GM21526 (cell line): ENCODE measurements around the gene RAD51.
"Not testable (repeated sequence)": the region's sequence is repeated elsewhere in the genome, so short reads cannot be mapped to it uniquely, and the experiment has no call there.

Experiments
- ATAC-seq: cut with Tn5 transposase; IDR thresholded peaks from one replicate; pipeline ENCODE4 v1.9.1; 2021; ENCODE audit warnings: moderate library complexity; ENCODE audit not compliant: unreplicated experiment, low FRiP score

RAD51 gene

GRCh38 chr15:40694688-40695468 is at the start of gene RAD51:
TSS of gene RAD51 (plus strand) at chr15:40695174. CDS start at chr15:40698759, 3,585 bp downstream.
- peak; percentile 71 for ATAC-seq

DNA sequence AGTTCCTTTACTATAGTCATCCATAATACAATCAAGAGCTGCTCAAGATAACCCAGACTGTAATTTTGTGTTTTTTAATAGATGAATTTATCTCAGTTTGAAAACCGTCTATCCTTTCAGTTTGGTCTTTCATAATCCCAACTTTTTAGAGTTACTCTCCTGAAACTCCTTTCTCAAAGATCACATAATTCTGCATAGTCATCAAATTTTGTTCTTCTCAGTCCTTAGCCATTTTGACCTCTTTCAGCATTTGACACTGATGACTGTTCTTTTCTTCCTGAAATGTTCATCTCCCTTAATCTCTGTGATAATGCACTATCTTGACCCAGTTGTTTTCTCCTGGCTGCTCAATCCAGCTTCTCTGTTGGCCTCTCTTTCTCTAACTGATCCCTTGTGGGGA is 47.5 kb upstream of the RAD51 start:
- ATAC-seq: no peak

DNA sequence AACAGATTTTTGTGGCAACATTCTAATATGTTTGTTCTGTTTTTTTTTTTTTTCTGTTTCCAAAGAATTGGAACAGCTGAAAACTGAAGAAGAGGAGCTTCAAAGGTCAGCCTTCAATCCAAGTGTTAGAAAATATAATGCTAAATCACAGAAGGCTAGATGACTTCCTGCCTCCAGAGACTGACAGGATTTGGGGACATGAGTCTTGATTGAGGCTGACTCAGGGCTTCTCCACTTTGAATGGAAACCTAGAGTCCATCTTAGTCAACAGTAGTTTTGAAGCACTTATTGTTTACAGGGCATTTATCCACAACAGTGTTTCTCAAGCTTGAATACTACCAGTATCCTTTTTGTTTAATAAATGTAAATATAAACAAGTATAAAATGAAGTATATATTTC is 44.5 kb upstream of the RAD51 start:
- ATAC-seq: no peak

DNA sequence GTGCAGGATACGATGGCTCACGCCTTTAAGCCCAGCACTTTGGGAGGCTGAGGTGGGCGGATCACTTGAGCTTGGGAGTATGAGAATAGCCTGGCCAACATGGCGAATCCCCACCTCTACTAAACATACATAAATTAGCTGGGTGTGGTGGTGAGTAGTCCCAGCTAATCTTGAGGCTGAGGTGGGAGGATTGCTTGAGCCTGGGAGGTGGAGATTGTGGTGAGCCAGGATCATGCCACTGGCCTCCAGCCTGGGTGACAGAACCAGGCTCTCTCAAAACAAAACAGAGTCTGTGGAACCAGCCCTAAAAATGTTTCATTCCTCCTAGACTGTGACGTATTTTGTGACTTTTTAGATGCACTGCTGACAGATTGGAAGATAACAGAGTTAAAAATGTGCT is 34.3 kb upstream of the RAD51 start:
- no peak for ATAC-seq

DNA sequence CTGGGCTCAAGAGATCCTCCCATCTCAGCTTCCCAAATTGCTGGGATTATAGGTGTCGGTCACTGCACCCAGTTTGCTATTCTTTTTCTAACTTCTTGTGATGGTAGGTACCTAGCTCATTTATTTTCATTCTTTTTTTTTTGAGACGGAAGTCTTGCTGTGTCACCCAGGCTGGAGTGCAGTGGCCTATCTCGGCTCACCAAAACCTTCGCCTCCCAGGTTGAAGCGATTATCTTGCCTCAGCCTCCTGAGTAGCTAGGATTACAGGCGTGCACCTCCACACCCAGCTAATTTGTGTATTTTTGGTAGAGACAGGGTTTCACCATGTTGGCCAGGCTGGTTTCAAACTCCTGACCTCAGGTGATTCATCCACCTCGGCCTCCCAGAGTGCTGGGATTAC is 30.1 kb upstream of the RAD51 start:
- ATAC-seq: no peak

DNA sequence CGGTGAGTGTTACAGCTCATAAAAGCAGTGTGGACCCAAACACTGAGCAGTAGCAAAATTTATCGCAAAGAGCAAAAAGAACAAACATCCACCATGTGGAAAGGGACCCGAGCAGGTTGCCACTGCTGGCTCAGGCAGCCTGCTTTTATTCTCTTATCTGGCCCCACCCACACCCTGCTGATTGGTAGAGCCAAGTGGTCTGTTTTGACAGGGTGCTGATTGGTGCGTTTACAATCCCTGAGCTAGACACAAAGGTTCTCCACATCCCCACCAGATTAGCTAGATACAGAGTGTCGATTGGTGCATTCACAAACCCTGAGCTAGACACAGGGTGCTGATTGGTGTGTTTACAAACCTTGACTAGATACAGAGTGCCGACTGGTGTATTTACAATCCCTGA is 18.7 kb upstream of the RAD51 start:
- ATAC-seq: not testable (repeated sequence)

- ATAC-seq: not testable (repeated sequence)
Observed at GRCh38 chr15:40676906-40677305, 18.1 kb upstream of the RAD51 start.

DNA sequence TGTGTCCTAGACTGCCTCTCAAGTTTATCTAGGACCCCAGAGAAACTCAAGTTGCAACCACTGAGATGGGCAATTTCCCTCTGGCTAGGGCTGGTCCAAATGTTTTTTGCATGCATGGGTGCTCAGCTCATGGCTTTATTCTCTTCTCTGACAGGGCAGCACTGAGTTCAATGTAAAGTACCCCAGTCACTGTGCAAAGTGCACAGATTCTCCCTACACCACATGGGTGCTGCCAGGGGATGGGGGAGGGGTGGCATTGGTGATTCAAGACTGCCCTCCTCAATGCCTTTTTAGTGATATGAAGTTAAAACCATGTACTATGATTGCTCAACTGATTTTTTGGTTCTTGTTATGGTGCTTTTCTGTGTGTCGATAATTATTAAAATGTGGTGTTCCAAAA is 14.8 kb upstream of the RAD51 start:
- ATAC-seq: no peak

GRCh38 chr15:40680959-40681358 is 14.0 kb upstream of the RAD51 start:
- ATAC-seq: not testable (repeated sequence)

DNA sequence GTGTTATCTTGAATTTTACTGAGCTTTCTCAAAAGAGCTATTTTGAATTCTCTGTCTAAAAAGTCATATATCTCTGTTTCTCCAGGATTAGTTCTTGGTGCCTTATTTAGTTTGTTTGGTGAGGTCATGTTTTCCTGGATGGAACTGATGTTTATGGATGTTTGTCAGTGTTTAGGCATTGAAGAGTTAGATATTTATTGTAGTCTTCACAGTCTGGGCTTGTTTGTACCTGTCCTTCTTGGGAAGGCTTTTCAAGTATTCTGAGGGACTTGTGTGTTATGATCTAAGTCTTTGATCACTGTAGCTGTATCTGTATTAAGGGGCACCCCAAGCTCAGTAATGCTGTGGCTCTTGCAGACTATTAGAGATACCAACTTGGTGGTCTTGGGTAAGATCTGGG is 10.6 kb upstream of the RAD51 start:
- ATAC-seq: no peak

DNA sequence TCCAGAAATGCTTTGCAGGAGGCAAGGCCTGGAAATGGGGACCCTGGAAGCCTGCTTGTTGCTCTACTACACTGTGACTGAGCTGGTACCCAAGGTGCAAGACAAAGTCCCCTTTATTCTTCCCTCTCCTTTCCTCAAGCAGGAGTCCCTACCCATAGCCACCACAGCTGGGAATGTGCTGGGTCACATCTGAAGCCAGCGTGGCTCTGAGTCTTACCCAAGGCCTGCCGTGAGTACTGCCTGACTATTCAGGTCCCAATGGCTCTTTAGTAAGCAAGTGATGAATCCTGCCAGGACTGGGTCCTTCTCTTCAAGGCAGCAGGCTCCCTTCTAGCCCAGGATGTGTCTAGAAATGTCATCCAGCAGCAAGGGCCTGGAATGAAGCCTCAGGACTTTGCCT is 9.6 kb upstream of the RAD51 start:
- no peak for ATAC-seq

DNA sequence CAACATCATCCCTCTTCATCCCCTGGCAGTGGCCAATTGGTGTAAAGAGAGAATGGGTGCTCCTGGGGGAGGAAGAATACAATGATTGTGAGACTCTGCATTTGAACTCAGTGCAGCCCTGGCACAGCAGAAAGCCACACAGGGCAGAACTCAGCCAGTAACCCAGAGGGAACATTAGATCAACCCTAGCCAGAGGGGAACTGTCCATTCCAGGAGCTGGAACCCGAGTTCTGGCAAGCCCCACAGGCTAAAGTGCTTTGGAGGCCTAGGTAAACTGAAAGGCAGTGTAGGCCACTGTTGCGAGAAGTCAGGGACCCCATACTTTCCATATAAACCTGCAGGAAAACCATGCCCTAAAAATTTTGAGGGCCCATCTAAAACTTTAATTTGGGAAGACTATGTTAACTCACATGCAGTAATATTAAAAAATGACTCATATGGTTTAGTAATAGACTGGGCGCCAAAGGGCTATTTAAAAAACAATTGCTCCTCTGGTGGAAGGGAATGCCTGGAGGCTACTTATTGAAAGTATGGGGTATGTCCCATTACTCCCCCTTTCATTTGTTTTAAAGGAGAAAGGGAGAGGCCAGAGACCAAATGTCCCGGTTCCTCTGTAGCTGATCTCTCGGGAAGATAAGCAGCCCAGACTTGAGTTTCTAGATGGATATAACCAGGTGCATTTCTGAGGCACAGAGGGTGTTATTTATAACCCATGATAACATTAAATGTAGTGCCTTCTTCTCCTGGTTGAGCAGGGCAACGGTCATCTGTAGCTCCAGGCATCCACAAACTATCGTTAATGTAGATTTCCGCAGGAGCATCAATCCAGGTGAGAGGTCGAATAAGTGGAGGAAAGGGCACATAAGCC is 5.8 kb upstream of the RAD51 start:
- ATAC-seq: no peak

DNA sequence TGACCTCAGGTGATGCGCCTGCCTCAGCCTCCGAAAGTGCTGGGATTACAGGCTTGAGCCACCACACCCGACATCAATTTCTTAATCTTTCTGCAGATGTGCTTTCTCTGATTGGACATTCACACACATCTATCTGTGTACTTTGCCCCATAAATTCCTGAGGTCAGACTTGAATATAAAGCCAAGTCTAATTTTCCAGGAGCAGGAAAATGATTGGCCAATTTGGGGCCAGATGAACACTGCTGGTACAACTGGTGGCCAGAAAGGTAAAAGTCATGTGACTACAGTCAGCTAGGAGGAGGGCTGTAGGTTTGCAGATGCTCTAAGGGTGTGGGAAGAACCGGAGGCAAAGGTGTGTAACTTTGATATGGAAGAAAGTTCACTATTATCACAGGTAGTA is 3.2 kb upstream of the RAD51 start:
- no peak for ATAC-seq

- peak; percentile 3 for ATAC-seq
Observed at GRCh38 chr15:40693904-40694687, 878 bp upstream of the RAD51 start.

GRCh38 chr15:40695469-40695890 is 506 bp downstream of the RAD51 start:
- ATAC-seq: peak; percentile 17

DNA sequence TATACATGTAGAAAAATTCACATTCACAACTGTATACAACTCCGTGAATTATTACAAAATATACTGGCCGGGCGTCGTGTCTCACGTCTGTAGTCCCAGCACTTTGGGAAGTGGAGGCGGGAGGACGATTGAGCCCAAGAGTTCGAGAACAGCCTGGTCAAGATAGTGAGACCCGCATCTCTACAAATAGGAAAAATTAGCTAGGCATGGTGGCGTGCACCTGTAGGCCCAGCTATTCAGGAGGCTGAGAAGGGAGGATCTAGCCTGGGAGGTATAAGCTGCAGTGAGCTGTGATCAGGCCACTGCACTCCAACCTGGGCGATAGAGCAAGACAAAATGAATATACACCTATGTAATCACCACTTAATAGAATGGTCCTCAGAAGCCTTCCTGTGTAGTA is 1.3 kb downstream of the RAD51 start:
- no peak for ATAC-seq

DNA sequence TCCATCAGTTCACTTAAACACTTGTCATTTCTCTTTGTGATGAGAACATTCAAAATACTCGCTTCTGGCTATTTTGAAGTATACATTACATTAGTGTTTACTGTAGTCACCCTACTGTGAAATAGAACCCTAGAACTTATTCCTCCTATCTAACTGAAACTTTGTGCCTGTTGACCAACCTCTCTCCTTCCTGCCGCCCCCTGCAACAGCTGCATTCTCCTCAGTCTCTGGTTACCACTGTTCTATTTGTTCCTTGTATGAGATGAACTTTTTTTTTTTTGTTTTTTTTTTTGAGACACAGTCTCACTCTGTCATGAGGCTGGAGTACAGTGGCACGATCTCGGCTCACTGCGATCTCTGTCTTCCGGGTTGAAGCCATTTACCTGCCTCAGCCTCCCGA is 2.9 kb downstream of the RAD51 start:
- no peak for ATAC-seq

DNA sequence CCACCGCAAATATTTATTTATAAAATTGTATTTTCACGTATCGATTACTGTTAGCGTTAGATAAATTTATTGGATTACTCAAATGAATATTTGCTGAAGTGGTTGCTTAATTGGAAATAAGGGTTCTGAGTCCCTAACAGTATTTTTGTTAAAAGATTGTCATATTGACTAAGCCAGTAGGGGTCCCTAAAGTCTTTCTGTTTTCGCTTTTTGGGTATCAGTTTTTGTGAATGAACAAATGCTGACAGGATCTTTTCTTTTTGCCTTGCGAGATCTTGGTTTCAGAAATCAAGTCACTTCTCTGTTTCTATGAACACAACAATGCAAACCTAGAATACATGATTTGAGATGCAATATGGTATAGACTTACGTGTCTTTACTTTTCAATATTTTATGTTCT is 7.1 kb downstream of the RAD51 start:
- ATAC-seq: no peak

- ATAC-seq: no peak
Observed at GRCh38 chr15:40706121-40706520, 11.1 kb downstream of the RAD51 start.

GRCh38 chr15:40714144-40714543 is 19.2 kb downstream of the RAD51 start:
- ATAC-seq: no peak

- ATAC-seq: no peak
Observed at GRCh38 chr15:40716165-40716564, 21.2 kb downstream of the RAD51 start.
